Measurements from ENCODE around the gene GSG1L2. TPM values are rescaled to one million over a fixed set of nuclear protein-coding genes. Genes with fewer than 3 reads are reported as not detected.

GSG1L2 gene
- polyA plus RNA-seq, 2 of the 4 experiments (the other 2 are of a cell fraction), result not detected

GRCh38 chr17:9843152-9844010, 21.5 kb upstream of the GSG1L2 start:
- Histone ChIP-seq H3K4me1 (peaks cover 68% of the 10 kb centered on the region), H3K9me3 (no peaks in the 10 kb centered on the region), H3K4me3 (no peak overlapping the region), H3K27ac (peak overlapping the region; percentile 96 to 97), H3K4me2 (peak overlapping the region; percentile 79)
- 70% methylated on average over 14 of the region's 14 CpGs for WGBS (ENCODE audit: missing lambda C conversion rate)
- CTCF ChIA-PET, result interaction anchor here (1.3 to 10.4 kb wide), 9 partner anchors 12 to 115 kb away, joined by 3 to 101 read pairs (median 5); partner anchors contain the start of gene GLP2R
- FAIRE-seq (peak; percentile 68), ATAC-seq (peak; percentile 31 to 38; a peak in 4 of 6 replicates), DNase-seq (ENCODE audit: low read depth in 1 of 2, low spot score in 1 of 2) (peak; percentile 41 to 79)
- POLR2A ChIA-PET, result interaction anchor here (1.5 kb wide), 1 partner anchor 41 kb away, joined by 11 read pairs; no protein-coding TSS in a partner anchor
- TF ChIP-seq PBX3 (IDR thresholded peaks at IDR 0.05), result no peak
- no peak for TF ChIP-seq PHF8 (IDR thresholded peaks at IDR 0.05; ENCODE audit: borderline replicate concordance, low read depth)
- TF ChIP-seq HOXB5 (CRISPR knock-in tag; IDR thresholded peaks at IDR 0.05), result peak; percentile 57; the same call in 1 of the 2 replicates
- no peak for TF ChIP-seq JUN (IDR thresholded peaks at IDR 0.05)
- TF ChIP-seq KDM1A (IDR thresholded peaks at IDR 0.05; ENCODE audit: low read depth), result no peak
- TF ChIP-seq JUNB (IDR thresholded peaks at IDR 0.05), result no peak
- peak; percentile 33; the same call in 1 of the 2 replicates for TF ChIP-seq HOXB13 (CRISPR knock-in tag; IDR thresholded peaks at IDR 0.05; ENCODE audit: low read depth)
- peak; percentile 56; the same call in 1 of the 2 replicates for TF ChIP-seq HEYL (CRISPR knock-in tag; IDR thresholded peaks at IDR 0.05)
- peak; percentile 18; the same call in 1 of the 2 replicates for TF ChIP-seq USF2 (IDR thresholded peaks at IDR 0.05)
- TF ChIP-seq MYC (IDR thresholded peaks at IDR 0.05; ENCODE audit: borderline replicate concordance, low read length), result no peak
- TF ChIP-seq ZFP36 (IDR thresholded peaks at IDR 0.05; ENCODE audit: borderline replicate concordance, partially characterized antibody), result peak; percentile 1
- TF ChIP-seq FOSL2 (IDR thresholded peaks at IDR 0.05), result no peak
- TF ChIP-seq FOSL2 (CRISPR knock-in tag; IDR thresholded peaks at IDR 0.05), result no peak; the same call in 1 of the 2 replicates
- TF ChIP-seq SMC3 (IDR thresholded peaks at IDR 0.05), result no peak
- TF ChIP-seq ESRRA (IDR thresholded peaks at IDR 0.05; ENCODE audit: borderline replicate concordance, low read length), result no peak

- ChIA-PET CTCF (interaction anchor here (0.7 to 10.4 kb wide), 22 partner anchors 10 to 165 kb away, joined by 3 to 101 read pairs (median 4); partner anchors contain the start of genes GLP2R and RCVRN), POLR2A (interaction anchor here (1.0 to 1.5 kb wide), 3 partner anchors 10 to 40 kb away, joined by 4 to 11 read pairs (median 5); no protein-coding TSS in a partner anchor)
- Histone ChIP-seq H3K27ac (peak overlapping the region; percentile 96 to 97), H3K4me3 (peak overlapping the region; percentile 19; the same call in 2 of the 3 replicates), H3K4me2 (peak overlapping the region; percentile 79), H3K9me3 (no peaks in the 10 kb centered on the region), H3K4me1 (peaks cover 76% of the 10 kb centered on the region)
- WGBS (ENCODE audit: missing lambda C conversion rate), result 7% methylated on average over 14 of the region's 14 CpGs
- DNase-seq (ENCODE audit: low read depth in 1 of 2, low spot score in 1 of 2) (peak; percentile 65 to 92), ATAC-seq (peak; percentile 68 to 77), FAIRE-seq (peak; percentile 97)
- no peak for TF ChIP-seq KDM1A (IDR thresholded peaks at IDR 0.05; ENCODE audit: low read depth)
- peak; percentile 76 for TF ChIP-seq HOXB5 (CRISPR knock-in tag; IDR thresholded peaks at IDR 0.05)
- TF ChIP-seq TFCP2L1 (CRISPR knock-in tag; IDR thresholded peaks at IDR 0.05), result 0 out of 2 replicates have a peak, but pooled peaks have one; percentile 58
- TF ChIP-seq ZFP36 (IDR thresholded peaks at IDR 0.05; ENCODE audit: borderline replicate concordance, partially characterized antibody), result no peak
- TF ChIP-seq MYC (IDR thresholded peaks at IDR 0.05; ENCODE audit: borderline replicate concordance, low read length), result no peak; the same call in 1 of the 2 replicates
- TF ChIP-seq HES2 (IDR thresholded peaks at IDR 0.05), result no peak
- no peak for TF ChIP-seq ZC3H11A (IDR thresholded peaks at IDR 0.05)
- TF ChIP-seq PBX3 (IDR thresholded peaks at IDR 0.05), result no peak
- TF ChIP-seq KDM5A (IDR thresholded peaks at IDR 0.05), result no peak
- peak; percentile 98 for TF ChIP-seq ATOH8 (CRISPR knock-in tag; IDR thresholded peaks at IDR 0.05; ENCODE audit: low read depth)
- TF ChIP-seq CEBPB (IDR thresholded peaks at IDR 0.05), result peak in 1 of 2 experiments; percentile 77; a peak in 2 of 4 replicates
- no peak for TF ChIP-seq PHF8 (IDR thresholded peaks at IDR 0.05; ENCODE audit: borderline replicate concordance, low read depth)
- no peak for TF ChIP-seq CBX2 (IDR thresholded peaks at IDR 0.05; ENCODE audit: borderline replicate concordance, low read depth)
- no peak for TF ChIP-seq NPAS2 (CRISPR knock-in tag; IDR thresholded peaks at IDR 0.05; ENCODE audit: borderline replicate concordance)
- TF ChIP-seq FOSL2 (IDR thresholded peaks at IDR 0.05), result peak; percentile 74
- TF ChIP-seq FOSL2 (CRISPR knock-in tag; IDR thresholded peaks at IDR 0.05), result peak; percentile 88
- peak; percentile 38 to 49 for TF ChIP-seq RAD21 (conservative IDR thresholded peaks at IDR 0.05 in 1 of 2, IDR thresholded peaks at IDR 0.05 in 1 of 2)
- no peak for TF ChIP-seq CHD2 (IDR thresholded peaks at IDR 0.05; ENCODE audit: low read length, partially characterized antibody)
- no peak for TF ChIP-seq NFE2L2 (conservative IDR thresholded peaks at IDR 0.05; ENCODE audit: low read length)
- TF ChIP-seq ESRRA (IDR thresholded peaks at IDR 0.05; ENCODE audit: borderline replicate concordance, low read length), result no peak
- 0 out of 2 replicates have a peak, but pooled peaks have one; percentile 51 for TF ChIP-seq BHLHE40 (IDR thresholded peaks at IDR 0.05; ENCODE audit: low read depth, low read length)
- TF ChIP-seq MAFK (IDR thresholded peaks at IDR 0.05; ENCODE audit: partially characterized antibody), result no peak
Measured at GRCh38 chr17:9842057-9842758, 20.3 kb upstream of the GSG1L2 start.

Data from A549 (cell line).